GM19023 (cell line): ENCODE results near the gene NETO1.

Experiments
- ATAC-seq: cut with Tn5 transposase; IDR thresholded peaks from one replicate; pipeline ENCODE4 v1.9.1; 2021; ENCODE audit warnings: mild to moderate bottlenecking, moderate library complexity; ENCODE audit not compliant: unreplicated experiment

The NETO1 gene

GRCh38 chr18:72727776-72728175, 140.0 kb downstream of the NETO1 start:
- ATAC-seq = no peak

GRCh38 chr18:72727038-72727655, 140.6 kb downstream of the NETO1 start:
- ATAC-seq = no peak

DNA sequence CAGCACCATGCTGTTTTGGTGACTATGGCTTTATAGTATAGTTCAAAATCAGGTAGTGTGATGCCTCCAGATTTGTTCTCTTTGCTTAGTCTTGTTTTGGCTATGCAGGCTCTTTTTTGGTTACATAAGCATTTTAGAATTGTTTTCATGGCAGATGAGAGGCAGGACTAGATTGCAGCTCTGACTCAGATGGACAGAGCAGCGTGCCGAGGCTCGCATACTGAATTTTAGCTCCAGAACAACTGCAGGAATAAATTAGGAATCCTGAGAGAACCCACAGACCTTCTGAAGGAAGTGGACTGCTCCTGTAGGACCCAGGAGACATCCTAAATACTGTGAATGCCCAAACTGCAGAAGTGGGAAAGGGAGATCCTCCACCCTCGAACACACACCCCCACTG, 141.6 kb downstream of the NETO1 start:
- ATAC-seq = no peak

- no peak for ATAC-seq
Measured at GRCh38 chr18:72721330-72721729, 146.5 kb downstream of the NETO1 start.

GRCh38 chr18:72720116-72720515, 147.7 kb downstream of the NETO1 start:
- ATAC-seq = no peak

DNA sequence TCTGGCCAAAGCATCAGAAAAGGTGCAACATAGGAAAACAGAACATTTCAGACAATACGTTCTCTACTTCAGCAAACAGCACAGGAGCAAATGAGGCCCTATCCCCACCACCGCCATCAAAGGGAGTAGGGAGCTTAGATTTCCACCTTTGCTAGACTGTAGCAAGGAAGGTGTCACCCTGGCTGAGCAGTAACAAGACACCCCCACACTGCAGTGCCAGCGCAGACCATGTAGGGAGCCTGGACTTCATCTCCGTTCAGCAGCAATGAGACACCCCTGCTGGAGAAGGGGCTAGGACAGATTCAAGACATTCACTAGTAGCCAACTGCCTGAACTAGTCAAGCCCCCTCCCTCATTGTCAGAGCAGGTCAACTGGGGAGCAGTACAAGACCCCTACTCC, 163.6 kb downstream of the NETO1 start:
- ATAC-seq = no peak

DNA sequence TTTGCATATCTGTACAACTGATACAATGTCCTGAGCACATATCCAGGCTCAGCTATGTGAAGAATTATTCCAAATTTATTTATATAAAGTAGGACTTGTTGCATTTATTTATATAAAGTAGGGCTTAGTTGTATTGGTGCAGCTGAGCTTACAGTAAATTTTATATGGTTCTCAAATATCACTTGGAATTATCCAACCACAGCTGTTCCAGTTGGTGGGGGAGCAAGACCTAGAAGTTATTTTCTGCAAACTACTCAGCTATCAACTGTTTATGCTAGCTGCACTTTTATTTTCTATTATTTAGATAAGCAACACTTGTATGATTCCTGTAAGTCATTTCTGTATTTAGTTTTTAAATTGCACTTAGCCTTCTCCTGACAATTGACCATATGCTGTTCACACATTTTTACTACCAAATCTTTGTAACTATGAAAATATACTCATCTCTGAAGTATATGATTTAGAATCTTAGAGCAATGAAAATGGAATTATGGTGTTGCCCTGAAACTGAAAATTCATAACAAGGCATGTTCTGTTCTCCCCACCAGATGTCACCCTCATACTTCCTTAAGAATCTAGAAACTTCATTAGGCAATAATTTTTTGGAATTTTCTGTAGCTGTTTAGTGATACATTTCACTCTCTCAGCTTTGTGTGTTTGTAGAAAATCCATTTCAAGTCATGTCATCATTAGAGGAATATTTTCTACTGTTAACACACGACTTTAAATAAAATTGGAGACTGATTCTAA, 166.7 kb downstream of the NETO1 start:
- ATAC-seq = no peak

GRCh38 chr18:72697706-72698105, 170.1 kb downstream of the NETO1 start:
- ATAC-seq = no peak

- ATAC-seq = no peak
Measured at GRCh38 chr18:72692595-72692994, 175.2 kb downstream of the NETO1 start.
